Measurements from ENCODE around the gene ZNF45.
"Not testable (repeated sequence)": the region's sequence is repeated elsewhere in the genome, so short reads cannot be mapped to it uniquely, and the experiment has no call there.

ZNF45 gene

GRCh38 chr19:43910884-43911283 is 24.2 kb downstream of the ZNF45 start:
- no peak for DNase-seq

- no peak for DNase-seq
Observed at GRCh38 chr19:43908659-43909058, 26.4 kb downstream of the ZNF45 start.

- no peak for DNase-seq
Observed at GRCh38 chr19:43906774-43907173, 28.3 kb downstream of the ZNF45 start.

GRCh38 chr19:43905897-43906296 is 29.2 kb downstream of the ZNF45 start:
- no peak for DNase-seq

GRCh38 chr19:43902399-43902798 is 32.7 kb downstream of the ZNF45 start:
- DNase-seq: no peak

GRCh38 chr19:43901395-43902390 is 33.4 kb downstream of the ZNF45 start:
- DNase-seq: peak; percentile 58 to 79 (median 70)

GRCh38 chr19:43895727-43896308 is 39.3 kb downstream of the ZNF45 start:
- no peak for DNase-seq

- no peak for DNase-seq
Observed at GRCh38 chr19:43883864-43884263, 51.2 kb downstream of the ZNF45 start, which contains the start of gene ZNF404. ZNF404 (minus strand) TSS chr19:43883964.

- no peak for DNase-seq
Observed at GRCh38 chr19:43880483-43880882, 54.6 kb downstream of the ZNF45 start.

- DNase-seq: no peak
Observed at GRCh38 chr19:43872547-43873336, 62.3 kb downstream of the ZNF45 start.

GRCh38 chr19:43866923-43867322 is 68.2 kb downstream of the ZNF45 start:
- DNase-seq: not testable (repeated sequence)
